ENCODE results near the gene ERN1.
"Not testable (repeated sequence)": the region's sequence is repeated elsewhere in the genome, so short reads cannot be mapped to it uniquely, and the experiment has no call there.

ERN1 gene

GRCh38 chr17:64128787-64129514 is 993 bp downstream of the ERN1 start:
- H3K4me3 ChIP-seq (ENCODE audit: low read depth, low read length): peak overlapping the region; percentile 48
- TF ChIP-seq CTCF (IDR thresholded peaks at IDR 0.05; ENCODE audit: low read depth, low read length) (no peak), MAX (IDR thresholded peaks at IDR 0.05; ENCODE audit: low read depth, low read length) (no peak), MYC (IDR thresholded peaks at IDR 0.05; ENCODE audit: low read depth, low read length) (no peak)
- DNase-seq (ENCODE audit: low read depth): peak; percentile 29

- DNase-seq (ENCODE audit: low read depth): no peak
- no peak overlapping the region for H3K4me3 ChIP-seq (ENCODE audit: low read depth, low read length)
These were observed 3.0 kb downstream of the ERN1 start for GRCh38 chr17:64126918-64127317.

GRCh38 chr17:64125937-64126336 is 4.0 kb downstream of the ERN1 start:
- H3K4me3 ChIP-seq (ENCODE audit: low read depth, low read length): no peak overlapping the region
- no peak for DNase-seq (ENCODE audit: low read depth)
- TF ChIP-seq POLR2A (IDR thresholded peaks at IDR 0.05; ENCODE audit: extremely low read depth, insufficient read length) (no peak), MAX (IDR thresholded peaks at IDR 0.05; ENCODE audit: low read depth, low read length) (no peak), CTCF (IDR thresholded peaks at IDR 0.05; ENCODE audit: low read depth, low read length) (no peak), MYC (IDR thresholded peaks at IDR 0.05; ENCODE audit: low read depth, low read length) (no peak)

More at GRCh38 chr17:64126918-64127317, 3.0 kb downstream of the ERN1 start:
- TF ChIP-seq MAX (IDR thresholded peaks at IDR 0.05; ENCODE audit: low read depth, low read length) (no peak), POLR2A (IDR thresholded peaks at IDR 0.05; ENCODE audit: extremely low read depth, insufficient read length) (no peak), CTCF (IDR thresholded peaks at IDR 0.05; ENCODE audit: low read depth, low read length) (no peak), MYC (IDR thresholded peaks at IDR 0.05; ENCODE audit: low read depth, low read length) (no peak)

GRCh38 chr17:64124609-64125008 is 5.3 kb downstream of the ERN1 start:
- TF ChIP-seq MAX (IDR thresholded peaks at IDR 0.05; ENCODE audit: low read depth, low read length): no peak
- no peak for TF ChIP-seq CTCF (IDR thresholded peaks at IDR 0.05; ENCODE audit: low read depth, low read length)
- DNase-seq (ENCODE audit: low read depth): no peak
- H3K4me3 ChIP-seq (ENCODE audit: low read depth, low read length): no peak overlapping the region

- TF ChIP-seq MAX (IDR thresholded peaks at IDR 0.05; ENCODE audit: low read depth, low read length) (no peak), MYC (IDR thresholded peaks at IDR 0.05; ENCODE audit: low read depth, low read length) (no peak), CTCF (IDR thresholded peaks at IDR 0.05; ENCODE audit: low read depth, low read length) (no peak), POLR2A (IDR thresholded peaks at IDR 0.05; ENCODE audit: extremely low read depth, insufficient read length) (no peak)
- DNase-seq (ENCODE audit: low read depth): no peak
- no peak overlapping the region for H3K4me3 ChIP-seq (ENCODE audit: low read depth, low read length)
These were observed 6.8 kb downstream of the ERN1 start for GRCh38 chr17:64123114-64123513.

- H3K4me3 ChIP-seq (ENCODE audit: low read depth, low read length): not testable (repeated sequence)
These were observed 8.8 kb downstream of the ERN1 start for GRCh38 chr17:64120972-64121786.

More at GRCh38 chr17:64120972-64121786, 8.8 kb downstream of the ERN1 start:
- DNase-seq (ENCODE audit: low read depth): not testable (repeated sequence)

Measured in NB4 (cell line).